Measurements from ENCODE around the gene PTPRT.
A peak's percentile ranks its signal among the peaks of the same experiment; 100 is the strongest.

PTPRT gene

DNA sequence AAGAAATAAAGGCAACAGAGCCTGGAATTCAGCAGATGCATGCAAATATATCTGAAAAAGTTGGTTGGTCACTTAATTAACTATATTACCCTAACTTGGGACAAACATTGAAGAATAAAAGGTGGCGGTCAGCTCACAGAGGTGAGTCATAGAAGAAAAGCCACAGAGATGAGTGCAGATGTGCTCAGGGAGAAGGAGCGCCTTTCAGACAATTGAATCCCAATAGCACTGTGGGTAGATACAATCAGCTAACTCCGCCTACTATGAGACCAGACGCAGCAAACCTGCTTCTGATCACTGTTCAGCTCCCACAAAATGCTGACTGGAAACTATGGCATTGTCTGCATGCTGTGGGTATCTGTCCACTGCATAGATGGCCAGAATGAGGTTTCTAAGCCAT, 447.8 kb downstream of the PTPRT start:
- Histone ChIP-seq H3K4me1 (ENCODE audit: control insufficient read depth in 5 of 5, insufficient read depth in 5 of 5, low read length in 5 of 5) (peaks cover 0 to 14% (median 14%) of the 10 kb centered on the region in 5 donors), H3K9me3 (ENCODE audit: control insufficient read depth in 5 of 5, low read length in 5 of 5) (peaks cover 0 to 14% (median 3%) of the 10 kb centered on the region in 5 donors), H3K36me3 (ENCODE audit: control insufficient read depth in 5 of 5, insufficient read depth in 5 of 5, low read length in 5 of 5) (no peaks in the 10 kb centered on the region), H3K27ac (ENCODE audit: low read depth, low read length) (no peak overlapping the region), H3K9ac (ENCODE audit: low read length in 5 of 5) (no peak overlapping the region), H3K4me3 (ENCODE audit: low read depth in 1 of 5, low read length in 5 of 5) (no peak overlapping the region), H3K27me3 (ENCODE audit: control insufficient read depth in 5 of 5, insufficient read depth in 4 of 5, low read length in 5 of 5) (peaks cover 0 to 3% (median 0%) of the 10 kb centered on the region in 5 donors)

DNA sequence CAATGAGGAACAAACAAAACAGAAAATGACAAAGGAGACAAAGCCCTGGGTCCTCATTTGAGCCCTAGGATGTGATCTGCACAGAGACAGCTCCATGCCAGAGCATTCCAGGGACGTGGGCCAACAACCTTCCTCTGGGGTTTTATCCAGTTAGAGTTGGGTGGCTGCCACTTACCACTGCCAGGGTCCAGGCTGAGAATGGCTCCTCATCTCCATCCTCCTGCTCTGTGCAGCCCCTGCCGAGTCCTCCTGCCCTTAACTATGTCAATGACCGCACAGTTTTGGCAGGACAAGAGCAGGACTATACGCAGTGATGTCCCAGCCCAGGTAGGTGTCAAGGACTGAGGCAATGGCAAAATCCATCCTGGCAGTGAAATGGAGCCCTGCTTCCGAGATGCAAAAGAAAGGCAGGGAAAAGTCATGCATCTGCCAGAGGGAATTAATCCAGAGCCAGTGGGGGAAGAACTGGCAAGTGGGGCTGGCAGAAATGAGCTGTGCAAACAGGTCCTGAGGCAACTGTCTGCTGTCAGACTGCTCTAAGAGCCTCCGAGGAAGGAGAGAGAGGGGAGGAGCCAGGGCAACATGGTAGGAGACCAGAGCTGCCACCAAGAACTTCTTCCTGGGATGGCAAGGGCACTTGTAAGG, 449.4 kb downstream of the PTPRT start:
- Histone ChIP-seq H3K4me3 (ENCODE audit: low read depth in 1 of 5, low read length in 5 of 5) (no peak overlapping the region), H3K27ac (ENCODE audit: low read depth, low read length) (no peak overlapping the region), H3K27me3 (ENCODE audit: control insufficient read depth in 5 of 5, insufficient read depth in 4 of 5, low read length in 5 of 5) (peaks cover 0 to 6% (median 0%) of the 10 kb centered on the region in 5 donors), H3K36me3 (ENCODE audit: control insufficient read depth in 5 of 5, insufficient read depth in 5 of 5, low read length in 5 of 5) (no peaks in the 10 kb centered on the region), H3K9me3 (ENCODE audit: control insufficient read depth in 5 of 5, low read length in 5 of 5) (peaks cover 0 to 14% (median 3%) of the 10 kb centered on the region in 5 donors), H3K9ac (ENCODE audit: low read length in 5 of 5) (no peak overlapping the region), H3K4me1 (ENCODE audit: control insufficient read depth in 5 of 5, insufficient read depth in 5 of 5, low read length in 5 of 5) (peaks cover 0 to 19% (median 14%) of the 10 kb centered on the region in 5 donors)

DNA sequence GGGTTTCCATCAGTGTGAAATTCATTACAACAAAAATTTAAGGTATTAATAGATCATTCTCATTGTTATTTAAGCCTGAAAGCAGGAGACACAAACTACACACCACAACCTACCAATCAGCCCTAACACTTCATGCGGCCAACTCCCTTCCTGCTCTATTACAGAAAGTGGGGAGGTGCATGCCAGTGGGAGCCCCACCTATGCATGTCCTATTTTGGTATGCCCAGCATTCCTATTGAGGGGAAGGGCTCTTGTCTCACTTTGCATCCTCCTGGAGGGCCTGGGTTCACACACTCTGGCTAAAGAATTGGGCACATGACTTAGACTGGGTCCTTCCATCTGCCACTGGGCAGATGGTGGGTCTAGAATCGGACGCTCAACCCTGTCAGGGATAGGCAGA, 450.0 kb downstream of the PTPRT start:
- Histone ChIP-seq H3K36me3 (ENCODE audit: control insufficient read depth in 5 of 5, insufficient read depth in 5 of 5, low read length in 5 of 5) (no peaks in the 10 kb centered on the region), H3K9me3 (ENCODE audit: control insufficient read depth in 5 of 5, low read length in 5 of 5) (peaks cover 0 to 11% (median 3%) of the 10 kb centered on the region in 5 donors), H3K4me1 (ENCODE audit: control insufficient read depth in 5 of 5, insufficient read depth in 5 of 5, low read length in 5 of 5) (peaks cover 0 to 19% (median 14%) of the 10 kb centered on the region in 5 donors)

DNA sequence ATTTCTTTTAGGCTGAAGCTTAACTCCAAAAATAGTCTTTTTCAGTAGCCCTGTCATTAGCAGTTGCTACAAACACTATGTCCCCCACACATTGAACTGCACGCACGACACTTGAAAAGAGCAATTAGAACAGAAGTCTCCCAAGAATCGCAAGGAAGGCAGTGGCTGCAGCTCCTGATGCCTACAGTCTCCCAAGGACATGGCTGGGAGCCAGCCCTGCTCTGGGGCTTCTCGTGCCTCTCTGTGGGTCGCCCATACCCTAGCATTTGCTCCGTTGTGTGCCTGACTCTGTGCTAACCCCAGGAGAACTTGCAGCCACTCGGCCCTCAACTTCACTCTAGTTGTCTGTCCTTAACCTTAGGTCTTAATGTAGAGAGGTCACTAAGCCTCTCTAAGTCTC, 454.2 kb downstream of the PTPRT start:
- Histone ChIP-seq H3K27ac (ENCODE audit: low read depth, low read length) (no peak overlapping the region), H3K4me3 (ENCODE audit: low read depth in 1 of 5, low read length in 5 of 5) (no peak overlapping the region)

More for the DNA sequence above, 450.0 kb downstream of the PTPRT start:
- Histone ChIP-seq H3K27ac (ENCODE audit: low read depth, low read length) (no peak overlapping the region), H3K27me3 (ENCODE audit: control insufficient read depth in 5 of 5, insufficient read depth in 4 of 5, low read length in 5 of 5) (peaks cover 0 to 3% (median 0%) of the 10 kb centered on the region in 5 donors), H3K9ac (ENCODE audit: low read length in 5 of 5) (no peak overlapping the region), H3K4me3 (ENCODE audit: low read depth in 1 of 5, low read length in 5 of 5) (no peak overlapping the region)

DNA sequence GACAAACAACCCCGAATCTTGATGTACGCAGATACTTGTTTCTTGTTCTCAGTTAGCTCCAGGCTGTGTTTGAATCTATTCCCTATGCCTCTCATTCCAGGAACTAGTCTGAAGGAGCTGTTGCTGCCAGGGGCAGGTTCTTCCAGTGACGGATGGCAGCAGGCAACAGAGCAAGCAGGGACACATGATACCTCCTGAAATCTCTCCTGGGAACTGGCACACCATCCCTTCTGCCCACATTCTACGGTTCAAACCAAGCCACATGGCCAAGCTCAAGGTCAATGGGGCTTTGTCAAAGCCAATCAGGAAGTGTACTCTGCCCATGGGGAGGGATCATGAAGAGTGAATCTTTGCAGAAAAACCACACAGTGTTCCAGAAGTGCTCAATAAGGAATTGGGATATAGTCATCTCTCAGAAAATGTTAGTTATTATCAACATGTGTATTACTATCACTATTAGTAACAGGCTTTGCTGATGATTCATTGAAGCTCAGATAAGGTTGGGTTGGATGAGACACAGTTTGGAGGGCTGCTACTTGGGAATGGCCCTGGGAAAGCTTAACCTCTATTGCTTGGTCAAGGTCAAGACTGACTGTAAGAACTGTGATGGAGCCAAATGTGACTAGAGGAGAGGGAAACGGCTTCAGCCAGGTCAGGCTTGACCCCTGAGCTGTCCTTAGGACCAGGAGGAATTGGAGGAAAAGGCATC, 454.9 kb downstream of the PTPRT start:
- Histone ChIP-seq H3K27me3 (ENCODE audit: control insufficient read depth in 5 of 5, insufficient read depth in 4 of 5, low read length in 5 of 5) (peaks cover 0 to 3% (median 0%) of the 10 kb centered on the region in 5 donors), H3K27ac (ENCODE audit: low read depth, low read length) (peak overlapping the region; percentile 28), H3K36me3 (ENCODE audit: control insufficient read depth in 5 of 5, insufficient read depth in 5 of 5, low read length in 5 of 5) (no peaks in the 10 kb centered on the region), H3K9me3 (ENCODE audit: control insufficient read depth in 5 of 5, low read length in 5 of 5) (no peaks in the 10 kb centered on the region), H3K9ac (ENCODE audit: low read length in 5 of 5) (no peak overlapping the region), H3K4me3 (ENCODE audit: low read depth in 1 of 5, low read length in 5 of 5) (no peak overlapping the region), H3K4me1 (ENCODE audit: control insufficient read depth in 5 of 5, insufficient read depth in 5 of 5, low read length in 5 of 5) (peaks cover 0 to 6% (median 2%) of the 10 kb centered on the region in 5 donors)

More for the DNA sequence above, 454.2 kb downstream of the PTPRT start:
- Histone ChIP-seq H3K4me1 (ENCODE audit: control insufficient read depth in 5 of 5, insufficient read depth in 5 of 5, low read length in 5 of 5) (peaks cover 0 to 14% (median 9%) of the 10 kb centered on the region in 5 donors), H3K9me3 (ENCODE audit: control insufficient read depth in 5 of 5, low read length in 5 of 5) (no peaks in the 10 kb centered on the region), H3K27me3 (ENCODE audit: control insufficient read depth in 5 of 5, insufficient read depth in 4 of 5, low read length in 5 of 5) (peaks cover 0 to 3% (median 0%) of the 10 kb centered on the region in 5 donors), H3K9ac (ENCODE audit: low read length in 5 of 5) (no peak overlapping the region), H3K36me3 (ENCODE audit: control insufficient read depth in 5 of 5, insufficient read depth in 5 of 5, low read length in 5 of 5) (no peaks in the 10 kb centered on the region)

DNA sequence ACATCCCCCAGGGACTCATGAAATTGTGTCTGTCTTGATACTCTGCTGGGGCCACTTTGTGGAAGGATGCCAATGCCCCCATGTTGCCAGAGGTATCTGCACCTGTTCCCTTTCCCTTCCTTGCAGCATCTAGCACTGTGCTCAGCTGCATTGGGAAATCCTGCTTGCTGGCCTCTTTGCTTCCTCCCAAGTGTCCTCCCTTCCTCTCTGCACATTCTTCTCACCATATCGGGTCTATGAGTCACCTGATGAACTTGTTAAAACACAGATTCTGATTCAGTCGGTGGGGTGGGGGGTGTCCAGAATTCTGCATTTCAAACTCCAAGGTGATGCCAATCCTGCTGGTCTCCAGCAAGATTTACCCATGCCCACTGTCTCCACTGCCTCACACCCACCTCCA, 467.8 kb downstream of the PTPRT start:
- no peaks in the 10 kb centered on the region for H3K36me3 ChIP-seq (ENCODE audit: control insufficient read depth in 5 of 5, insufficient read depth in 5 of 5, low read length in 5 of 5)
- H3K27ac ChIP-seq (ENCODE audit: low read depth, low read length) = no peak overlapping the region

DNA sequence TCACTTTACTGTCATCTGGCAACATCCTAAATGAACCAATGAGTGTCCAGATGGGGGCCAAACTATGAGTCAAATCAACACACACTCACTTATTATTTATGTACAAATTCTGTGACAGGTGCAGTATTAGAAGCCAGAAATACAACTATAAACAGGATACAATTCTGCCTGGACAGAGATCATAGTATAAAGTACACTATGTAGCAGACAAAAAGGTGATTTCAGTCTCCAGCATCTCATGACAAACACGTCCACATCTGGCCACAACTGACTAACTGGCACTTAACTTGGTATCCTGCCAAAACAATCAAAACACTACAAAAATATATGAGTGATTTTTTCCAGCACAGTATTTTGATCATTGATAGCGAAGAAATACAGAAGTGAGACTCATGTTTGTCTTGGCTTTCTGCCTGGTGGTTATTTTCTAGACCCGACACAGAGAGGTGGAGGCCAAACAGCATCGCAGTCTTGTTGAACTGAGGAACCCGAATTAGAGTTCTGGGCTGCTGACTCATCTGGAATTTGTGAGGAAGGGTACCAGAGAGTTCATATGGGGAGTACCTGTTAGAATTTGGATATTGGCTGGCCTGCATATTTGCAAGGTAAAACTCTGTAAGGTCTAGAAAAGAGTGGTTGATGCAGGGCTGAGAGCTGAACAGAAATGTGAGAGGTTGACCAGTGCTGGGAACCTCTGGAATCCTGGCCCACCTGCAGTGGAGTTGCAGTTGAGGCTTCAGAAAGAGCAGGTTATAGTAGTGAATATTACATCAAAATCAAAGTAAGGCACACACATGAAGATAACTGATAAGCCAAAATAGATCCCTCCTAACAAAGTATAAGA, 475.2 kb downstream of the PTPRT start:
- H3K9me3 ChIP-seq (ENCODE audit: control insufficient read depth in 5 of 5, low read length in 5 of 5) = peaks cover 4 to 11% (median 8%) of the 10 kb centered on the region in 5 donors
- H3K36me3 ChIP-seq (ENCODE audit: control insufficient read depth in 5 of 5, insufficient read depth in 5 of 5, low read length in 5 of 5) = no peaks in the 10 kb centered on the region
- peaks cover 0 to 2% (median 0%) of the 10 kb centered on the region in 5 donors for H3K27me3 ChIP-seq (ENCODE audit: control insufficient read depth in 5 of 5, insufficient read depth in 4 of 5, low read length in 5 of 5)
- no peak overlapping the region for H3K4me3 ChIP-seq (ENCODE audit: low read depth in 1 of 5, low read length in 5 of 5)
- H3K4me1 ChIP-seq (ENCODE audit: control insufficient read depth in 5 of 5, insufficient read depth in 5 of 5, low read length in 5 of 5) = peaks cover 0 to 7% (median 0%) of the 10 kb centered on the region in 5 donors
- no peak overlapping the region for H3K27ac ChIP-seq (ENCODE audit: low read depth, low read length)
- H3K9ac ChIP-seq (ENCODE audit: low read length in 5 of 5) = no peak overlapping the region

More for the DNA sequence above, 467.8 kb downstream of the PTPRT start:
- Histone ChIP-seq H3K4me3 (ENCODE audit: low read depth in 1 of 5, low read length in 5 of 5) (no peak overlapping the region), H3K4me1 (ENCODE audit: control insufficient read depth in 5 of 5, insufficient read depth in 5 of 5, low read length in 5 of 5) (no peaks in the 10 kb centered on the region), H3K9ac (ENCODE audit: low read length in 5 of 5) (no peak overlapping the region), H3K27me3 (ENCODE audit: control insufficient read depth in 5 of 5, insufficient read depth in 4 of 5, low read length in 5 of 5) (peaks cover 0 to 4% (median 0%) of the 10 kb centered on the region in 5 donors), H3K9me3 (ENCODE audit: control insufficient read depth in 5 of 5, low read length in 5 of 5) (no peaks in the 10 kb centered on the region)

DNA sequence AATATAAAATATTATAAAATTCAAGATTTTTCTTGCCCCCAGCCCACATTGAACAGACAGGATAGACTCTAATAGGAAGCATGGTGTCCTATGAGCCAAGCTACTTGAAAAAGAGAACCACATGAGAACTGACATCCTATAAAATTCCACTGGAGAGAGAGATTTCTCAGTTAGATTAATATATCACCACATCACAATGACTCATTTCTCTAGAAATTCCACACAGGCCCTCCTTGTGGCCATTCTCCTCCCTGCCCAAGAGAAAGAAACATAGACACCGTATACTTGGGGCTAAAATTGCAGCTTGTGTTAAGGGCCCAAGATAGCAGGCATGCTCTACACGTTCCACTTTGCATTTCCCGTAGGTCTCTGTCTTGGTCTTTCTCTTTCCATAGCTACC, 481.4 kb downstream of the PTPRT start:
- H3K36me3 ChIP-seq (ENCODE audit: control insufficient read depth in 5 of 5, insufficient read depth in 5 of 5, low read length in 5 of 5) = no peaks in the 10 kb centered on the region
- H3K9me3 ChIP-seq (ENCODE audit: control insufficient read depth in 5 of 5, low read length in 5 of 5) = peaks cover 4 to 11% (median 8%) of the 10 kb centered on the region in 5 donors
- H3K9ac ChIP-seq (ENCODE audit: low read length in 5 of 5) = no peak overlapping the region
- H3K27ac ChIP-seq (ENCODE audit: low read depth, low read length) = no peak overlapping the region
- H3K27me3 ChIP-seq (ENCODE audit: control insufficient read depth in 5 of 5, insufficient read depth in 4 of 5, low read length in 5 of 5) = peaks cover 0 to 2% (median 0%) of the 10 kb centered on the region in 5 donors
- H3K4me3 ChIP-seq (ENCODE audit: low read depth in 1 of 5, low read length in 5 of 5) = no peak overlapping the region
- H3K4me1 ChIP-seq (ENCODE audit: control insufficient read depth in 5 of 5, insufficient read depth in 5 of 5, low read length in 5 of 5) = no peaks in the 10 kb centered on the region

DNA sequence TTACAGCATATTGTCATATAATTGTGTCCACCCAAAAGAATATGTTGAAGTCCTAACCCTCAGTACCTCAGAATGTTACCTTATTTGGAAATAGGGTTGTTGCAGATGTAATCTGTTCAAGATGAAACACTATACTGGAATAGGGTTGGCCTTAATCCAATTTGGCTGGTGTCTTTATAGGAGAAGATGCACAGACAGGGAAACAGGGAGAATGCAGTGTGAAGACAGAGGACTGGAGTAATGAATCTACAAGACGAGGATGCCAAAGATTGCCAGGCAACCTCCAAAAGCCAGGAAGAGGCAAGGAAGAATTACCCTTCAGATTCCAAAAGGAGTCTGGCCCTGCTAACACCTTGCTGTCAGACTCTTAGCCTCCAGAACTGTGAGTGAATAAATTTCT, 482.9 kb downstream of the PTPRT start:
- Histone ChIP-seq H3K9me3 (ENCODE audit: control insufficient read depth in 5 of 5, low read length in 5 of 5) (peaks cover 4 to 9% (median 8%) of the 10 kb centered on the region in 5 donors), H3K27ac (ENCODE audit: low read depth, low read length) (no peak overlapping the region), H3K4me3 (ENCODE audit: low read depth in 1 of 5, low read length in 5 of 5) (no peak overlapping the region), H3K4me1 (ENCODE audit: control insufficient read depth in 5 of 5, insufficient read depth in 5 of 5, low read length in 5 of 5) (no peaks in the 10 kb centered on the region), H3K36me3 (ENCODE audit: control insufficient read depth in 5 of 5, insufficient read depth in 5 of 5, low read length in 5 of 5) (no peaks in the 10 kb centered on the region), H3K27me3 (ENCODE audit: control insufficient read depth in 5 of 5, insufficient read depth in 4 of 5, low read length in 5 of 5) (peaks cover 0 to 2% (median 0%) of the 10 kb centered on the region in 5 donors), H3K9ac (ENCODE audit: low read length in 5 of 5) (no peak overlapping the region)
